AG09309 (cell line): ENCODE measurements around the gene KIF1B.
"Not testable (repeated sequence)": the region's sequence is repeated elsewhere in the genome, so short reads cannot be mapped to it uniquely, and the experiment has no call there.

Source experiments
- DNase-seq: peaks from one replicate; pipeline ENCODE4 v3.0.0-alpha.2; 2010; ENCODE audit warnings: low read depth
- H3K4me3 ChIP-seq: 2 replicates; pipeline ENCODE4 v1.5.1; 2011; ENCODE audit warnings: mild to moderate bottlenecking, low read depth, low read length, moderate library complexity; ENCODE audit not compliant: control insufficient read depth
- TF ChIP-seq, protein P1 (sequence below): IDR thresholded peaks from 2 replicates; pipeline ENCODE4 v1.5.1; 2011; ENCODE audit warnings: mild to moderate bottlenecking, low read depth, low read length, inconsistent platforms; ENCODE audit not compliant: insufficient read depth, control insufficient read depth; ENCODE audit errors: missing control alignments

The KIF1B gene

DNA sequence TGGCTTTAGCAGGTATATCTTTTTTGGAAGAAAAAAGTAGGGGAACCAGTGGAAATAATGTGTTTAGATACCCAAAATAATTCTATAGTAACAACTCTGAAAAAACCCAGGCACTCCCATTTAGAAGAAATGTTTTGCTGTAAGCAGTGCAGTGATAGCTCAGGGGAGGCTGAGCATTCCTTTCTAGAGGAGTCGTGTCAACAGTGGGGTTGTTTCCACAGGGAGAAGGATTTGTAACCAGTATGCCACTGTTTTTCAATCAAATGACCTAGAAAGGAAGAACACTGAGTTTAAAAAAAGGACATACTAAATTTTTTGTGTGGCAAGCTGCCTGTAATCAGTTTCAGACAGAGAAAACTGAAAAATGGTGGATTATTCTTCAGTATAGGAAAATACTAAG lies 190.9 kb downstream of the KIF1B start:
- TF ChIP-seq, protein P1, sequence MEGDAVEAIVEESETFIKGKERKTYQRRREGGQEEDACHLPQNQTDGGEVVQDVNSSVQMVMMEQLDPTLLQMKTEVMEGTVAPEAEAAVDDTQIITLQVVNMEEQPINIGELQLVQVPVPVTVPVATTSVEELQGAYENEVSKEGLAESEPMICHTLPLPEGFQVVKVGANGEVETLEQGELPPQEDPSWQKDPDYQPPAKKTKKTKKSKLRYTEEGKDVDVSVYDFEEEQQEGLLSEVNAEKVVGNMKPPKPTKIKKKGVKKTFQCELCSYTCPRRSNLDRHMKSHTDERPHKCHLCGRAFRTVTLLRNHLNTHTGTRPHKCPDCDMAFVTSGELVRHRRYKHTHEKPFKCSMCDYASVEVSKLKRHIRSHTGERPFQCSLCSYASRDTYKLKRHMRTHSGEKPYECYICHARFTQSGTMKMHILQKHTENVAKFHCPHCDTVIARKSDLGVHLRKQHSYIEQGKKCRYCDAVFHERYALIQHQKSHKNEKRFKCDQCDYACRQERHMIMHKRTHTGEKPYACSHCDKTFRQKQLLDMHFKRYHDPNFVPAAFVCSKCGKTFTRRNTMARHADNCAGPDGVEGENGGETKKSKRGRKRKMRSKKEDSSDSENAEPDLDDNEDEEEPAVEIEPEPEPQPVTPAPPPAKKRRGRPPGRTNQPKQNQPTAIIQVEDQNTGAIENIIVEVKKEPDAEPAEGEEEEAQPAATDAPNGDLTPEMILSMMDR, result no peak
- no peak overlapping the region for H3K4me3 ChIP-seq
- DNase-seq, result no peak

DNA sequence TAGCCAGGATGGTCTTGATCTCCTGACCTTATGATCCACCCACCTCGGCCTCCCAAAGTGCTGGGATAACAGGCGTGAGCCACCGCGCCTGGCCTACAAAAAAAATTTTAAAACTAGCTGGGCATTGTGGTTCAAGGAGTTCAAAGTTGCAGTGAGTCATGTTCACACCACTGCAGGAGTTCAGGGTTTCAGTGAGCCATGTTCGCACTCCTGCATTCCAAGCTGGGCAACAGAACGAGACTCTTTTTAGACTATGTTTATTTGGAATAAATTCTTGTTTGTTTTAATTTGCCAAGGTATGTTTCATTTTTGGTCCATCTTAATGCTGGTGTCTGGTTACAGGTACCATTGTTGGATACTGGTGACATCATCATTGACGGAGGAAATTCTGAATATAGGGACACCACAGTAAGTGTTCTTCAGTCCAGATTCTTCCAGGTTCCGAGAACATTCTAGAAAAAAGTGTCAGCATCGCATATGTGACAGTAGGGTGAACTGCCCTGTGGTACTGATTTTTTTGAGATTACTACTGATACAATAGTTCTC lies 192.4 kb downstream of the KIF1B start:
- no peak overlapping the region for H3K4me3 ChIP-seq
- DNase-seq, result no peak
- TF ChIP-seq, protein P1, result no peak

- no peak overlapping the region for H3K4me3 ChIP-seq
- TF ChIP-seq, protein P1, result no peak
- DNase-seq, result no peak
Observed at GRCh38 chr1:10407201-10407600, 196.8 kb downstream of the KIF1B start.

- DNase-seq, result peak; percentile 79
- TF ChIP-seq, protein P1, result no peak
- H3K4me3 ChIP-seq, result no peak overlapping the region
Observed at GRCh38 chr1:10415211-10415930, 205.0 kb downstream of the KIF1B start.

GRCh38 chr1:10415967-10416366 lies 205.6 kb downstream of the KIF1B start:
- not testable (repeated sequence) for H3K4me3 ChIP-seq

GRCh38 chr1:10418741-10419140 lies 208.4 kb downstream of the KIF1B start:
- DNase-seq, H3K4me3 ChIP-seq: not testable (repeated sequence)

More at GRCh38 chr1:10415967-10416366, 205.6 kb downstream of the KIF1B start:
- DNase-seq, result not testable (repeated sequence)

GRCh38 chr1:10419351-10419750 lies 209.0 kb downstream of the KIF1B start:
- no peak overlapping the region for H3K4me3 ChIP-seq
- TF ChIP-seq, protein P1, result no peak
- no peak for DNase-seq
